ENCODE data around the gene SHTN1. TPM values are rescaled to one million over a fixed set of nuclear protein-coding genes. Genes with fewer than 3 reads are reported as not detected.

The SHTN1 gene
- total RNA-seq, 2 donors from 2014 or later: 28.1 to 30.9 TPM

DNA sequence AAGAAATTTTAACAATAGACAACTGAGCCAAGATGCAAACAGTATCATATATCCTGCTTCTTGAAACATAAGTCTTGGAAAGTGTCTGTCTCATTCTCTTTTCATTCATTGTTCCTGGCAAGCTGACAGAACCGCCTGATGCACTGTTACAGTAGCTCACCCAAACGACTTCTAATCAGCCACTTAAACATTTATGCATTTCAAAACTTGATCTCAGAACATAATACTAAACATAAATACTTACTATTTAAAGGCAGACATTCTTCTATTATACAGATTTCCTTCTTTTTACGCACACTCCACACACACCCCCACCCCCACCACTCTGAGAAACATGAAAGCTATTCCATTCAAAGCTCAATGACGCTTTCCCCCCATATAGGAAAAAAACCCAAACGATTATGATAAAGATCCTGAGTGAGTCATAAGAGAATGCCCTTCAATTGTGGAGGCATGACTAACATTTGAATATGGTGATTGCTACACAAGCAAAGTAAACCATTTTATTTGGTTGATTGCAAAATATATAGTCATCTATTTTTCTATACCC is 30.5 kb downstream of the SHTN1 start:
- Histone ChIP-seq H3K27me3 (no peaks in the 10 kb centered on the region), H3K4me3 (no peak overlapping the region)
- intact Hi-C loops (cut with DNase I): no loop called here

DNA sequence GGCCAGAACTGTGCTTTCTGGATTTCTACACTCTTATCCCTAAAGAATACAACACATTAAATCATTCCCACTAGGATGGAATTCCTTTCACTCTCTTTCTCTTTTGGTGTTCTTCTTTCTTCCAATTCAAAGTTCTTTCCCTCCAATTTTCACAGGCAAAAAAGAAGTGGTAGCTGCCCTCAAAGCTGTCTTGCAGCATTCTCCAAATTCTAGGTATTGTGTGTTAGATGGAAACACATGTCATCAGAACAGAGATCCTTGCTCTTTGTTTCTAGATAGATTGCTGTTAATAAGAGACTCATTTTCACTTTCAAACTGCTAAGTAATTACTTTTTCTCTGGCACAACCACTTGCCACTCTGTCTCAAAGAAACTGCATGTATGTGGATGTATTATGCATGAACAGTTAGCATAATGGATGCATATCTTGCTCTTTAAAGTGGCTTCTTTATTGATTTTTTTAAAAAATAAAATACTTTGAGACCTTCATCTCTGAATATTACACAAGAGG is 31.0 kb downstream of the SHTN1 start:
- H3K27me3 ChIP-seq: no peaks in the 10 kb centered on the region
- H3K4me1 ChIP-seq: no peaks in the 10 kb centered on the region
- intact Hi-C loops (cut with DNase I): no loop called here
- H3K9ac ChIP-seq (ENCODE audit: low read depth in 2 of 2, low read length in 2 of 2): no peak overlapping the region
- H3K9me3 ChIP-seq: no peaks in the 10 kb centered on the region
- no peak overlapping the region for H3K27ac ChIP-seq
- no peaks in the 10 kb centered on the region for H3K36me3 ChIP-seq
- TF ChIP-seq, protein P1, sequence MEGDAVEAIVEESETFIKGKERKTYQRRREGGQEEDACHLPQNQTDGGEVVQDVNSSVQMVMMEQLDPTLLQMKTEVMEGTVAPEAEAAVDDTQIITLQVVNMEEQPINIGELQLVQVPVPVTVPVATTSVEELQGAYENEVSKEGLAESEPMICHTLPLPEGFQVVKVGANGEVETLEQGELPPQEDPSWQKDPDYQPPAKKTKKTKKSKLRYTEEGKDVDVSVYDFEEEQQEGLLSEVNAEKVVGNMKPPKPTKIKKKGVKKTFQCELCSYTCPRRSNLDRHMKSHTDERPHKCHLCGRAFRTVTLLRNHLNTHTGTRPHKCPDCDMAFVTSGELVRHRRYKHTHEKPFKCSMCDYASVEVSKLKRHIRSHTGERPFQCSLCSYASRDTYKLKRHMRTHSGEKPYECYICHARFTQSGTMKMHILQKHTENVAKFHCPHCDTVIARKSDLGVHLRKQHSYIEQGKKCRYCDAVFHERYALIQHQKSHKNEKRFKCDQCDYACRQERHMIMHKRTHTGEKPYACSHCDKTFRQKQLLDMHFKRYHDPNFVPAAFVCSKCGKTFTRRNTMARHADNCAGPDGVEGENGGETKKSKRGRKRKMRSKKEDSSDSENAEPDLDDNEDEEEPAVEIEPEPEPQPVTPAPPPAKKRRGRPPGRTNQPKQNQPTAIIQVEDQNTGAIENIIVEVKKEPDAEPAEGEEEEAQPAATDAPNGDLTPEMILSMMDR (IDR thresholded peaks at IDR 0.05): no peak
- no peak for DNase-seq
- no peak overlapping the region for H3K4me3 ChIP-seq

More for the DNA sequence above, 30.5 kb downstream of the SHTN1 start:
- Histone ChIP-seq H3K4me1 (no peaks in the 10 kb centered on the region), H3K27ac (no peak overlapping the region), H3K36me3 (no peaks in the 10 kb centered on the region), H3K9me3 (no peaks in the 10 kb centered on the region), H3K9ac (ENCODE audit: low read depth in 2 of 2, low read length in 2 of 2) (no peak overlapping the region)
- TF ChIP-seq, protein P1 (IDR thresholded peaks at IDR 0.05): no peak
- no peak for DNase-seq

DNA sequence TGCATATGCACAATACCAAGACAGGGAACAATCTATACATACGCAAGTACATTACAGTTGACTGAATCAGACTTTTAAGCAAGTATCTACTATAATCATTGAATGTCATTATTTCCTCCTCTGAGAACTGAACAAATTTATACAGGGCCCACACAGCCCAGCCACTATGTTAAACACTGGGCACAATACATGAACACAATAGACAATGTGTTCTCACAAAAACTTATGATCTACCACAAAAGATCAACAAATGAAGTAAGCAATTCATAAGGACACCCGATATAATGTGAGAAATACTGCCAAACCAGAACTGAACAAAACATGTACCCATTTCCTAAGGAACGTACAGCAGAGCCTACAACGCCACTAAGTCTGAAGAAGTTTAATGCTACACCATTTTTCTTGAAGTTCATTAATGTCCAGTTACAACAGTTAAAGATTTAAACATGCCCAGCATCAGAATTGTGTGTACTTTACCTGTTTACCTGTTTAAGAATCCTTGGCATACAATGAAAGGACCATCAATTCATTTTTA is 31.5 kb downstream of the SHTN1 start:
- Histone ChIP-seq H3K36me3 (no peaks in the 10 kb centered on the region), H3K4me3 (no peak overlapping the region), H3K27ac (no peak overlapping the region), H3K9me3 (no peaks in the 10 kb centered on the region), H3K4me1 (no peaks in the 10 kb centered on the region), H3K27me3 (no peaks in the 10 kb centered on the region), H3K9ac (ENCODE audit: low read depth in 2 of 2, low read length in 2 of 2) (no peak overlapping the region)
- intact Hi-C loops (cut with DNase I): no loop called here
- DNase-seq: no peak
- TF ChIP-seq, protein P1 (IDR thresholded peaks at IDR 0.05): no peak

DNA sequence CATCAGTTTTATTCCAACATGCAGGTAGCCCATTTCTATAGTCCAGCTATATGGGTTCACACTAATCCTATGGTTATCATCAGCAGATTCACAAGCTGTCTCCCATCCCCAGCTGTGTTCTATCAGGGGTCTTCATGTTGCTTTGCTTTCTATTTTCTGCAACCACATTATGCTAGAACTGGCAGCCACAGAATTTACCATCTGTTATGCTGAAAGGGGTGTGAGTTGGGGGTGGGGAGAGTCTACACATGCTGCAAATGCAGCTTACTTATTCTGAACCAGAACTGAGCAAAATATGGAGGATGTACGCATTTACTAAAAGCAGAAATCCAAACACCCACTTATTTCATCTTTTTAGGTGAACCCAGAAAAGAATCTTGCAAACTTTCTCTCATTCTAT is 32.9 kb downstream of the SHTN1 start:
- intact Hi-C loops (cut with DNase I): no loop called here
- TF ChIP-seq, protein P1 (IDR thresholded peaks at IDR 0.05): no peak
- Histone ChIP-seq H3K4me3 (no peak overlapping the region), H3K9me3 (no peaks in the 10 kb centered on the region), H3K4me1 (no peaks in the 10 kb centered on the region), H3K9ac (ENCODE audit: low read depth in 2 of 2, low read length in 2 of 2) (no peak overlapping the region), H3K27ac (no peak overlapping the region), H3K36me3 (no peaks in the 10 kb centered on the region), H3K27me3 (no peaks in the 10 kb centered on the region)
- no peak for DNase-seq

DNA sequence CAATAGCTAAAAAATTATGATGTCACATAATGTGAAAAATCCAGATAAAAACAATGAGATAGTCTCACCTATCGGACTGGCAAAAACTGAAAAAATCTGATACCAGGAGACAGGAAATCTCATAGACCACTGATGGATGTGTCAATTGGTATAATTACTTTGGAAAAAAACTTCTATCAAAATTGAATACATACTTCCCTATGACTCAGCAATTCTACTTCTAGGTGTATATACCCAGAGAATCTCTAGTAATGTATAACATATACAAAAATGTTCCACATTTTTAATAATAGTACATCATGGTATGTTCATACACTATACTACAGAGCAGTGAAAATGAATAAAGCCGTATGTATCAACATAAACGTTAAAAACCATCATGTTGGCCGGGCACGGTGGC is 34.9 kb downstream of the SHTN1 start:
- DNase-seq: no peak

More for the DNA sequence above, 34.9 kb downstream of the SHTN1 start:
- Histone ChIP-seq H3K9ac (ENCODE audit: low read depth in 2 of 2, low read length in 2 of 2) (no peak overlapping the region), H3K9me3 (no peaks in the 10 kb centered on the region), H3K27ac (no peak overlapping the region), H3K27me3 (no peaks in the 10 kb centered on the region), H3K4me3 (no peak overlapping the region), H3K36me3 (no peaks in the 10 kb centered on the region), H3K4me1 (no peaks in the 10 kb centered on the region)
- intact Hi-C loops (cut with DNase I): no loop called here
- TF ChIP-seq, protein P1 (IDR thresholded peaks at IDR 0.05): no peak

All from colonic mucosa (tissue), 4 donors.